Stimulated activated CD4-positive, alpha-beta T cell treated with anti-CD3 and anti-CD28 coated beads, TNF-alpha, amount 100 ng/mL, for 1 hour (primary cell): ENCODE data around the gene EYS.
"Not testable (repeated sequence)": the region's sequence is repeated elsewhere in the genome, so short reads cannot be mapped to it uniquely, and the experiment has no call there.

ENCODE experiments used
- DNase-seq, 3 donors: peaks; one replicate each; pipeline ENCODE4 v3.0.0-alpha.2; 2020; ENCODE audit warnings: low read depth in 3 of 3, low spot score in 1 of 3

EYS gene

DNA sequence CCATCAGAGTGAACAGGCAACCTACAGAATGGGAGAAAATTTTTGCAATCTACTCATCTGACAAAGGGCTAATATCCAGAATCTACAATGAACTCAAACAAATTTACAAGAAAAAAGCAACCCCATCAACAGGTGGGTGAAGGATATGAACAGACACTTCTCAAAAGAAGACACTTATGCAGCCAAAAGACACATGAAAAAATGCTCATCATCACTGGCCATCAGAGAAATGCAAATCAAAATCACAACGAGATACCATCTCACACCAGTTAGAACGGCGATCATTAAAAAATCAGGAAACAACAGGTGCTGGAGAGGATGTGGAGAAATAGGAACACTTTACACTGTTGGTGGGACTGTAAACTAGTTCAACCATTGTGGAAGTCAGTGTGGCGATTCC is 1773.1 kb downstream of the EYS start:
- DNase-seq: not testable (repeated sequence)

DNA sequence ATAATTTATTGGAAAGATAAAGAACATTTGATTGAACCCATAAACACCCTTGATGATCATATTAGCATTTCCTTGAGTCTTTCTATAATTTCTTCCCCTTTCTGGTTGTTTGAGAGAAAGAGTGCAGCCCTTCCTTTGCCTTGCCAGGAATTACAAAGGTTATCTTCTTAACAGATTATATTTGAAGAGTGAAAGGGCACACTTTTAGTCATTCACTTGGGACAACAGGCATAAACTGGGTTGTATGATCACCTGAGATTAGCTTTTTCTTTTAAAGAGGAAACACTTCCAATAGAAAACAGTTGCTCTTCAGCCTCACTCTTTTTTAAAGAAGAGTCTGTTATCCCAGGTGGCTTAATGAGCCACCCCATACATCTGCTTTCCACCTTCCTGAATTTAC is 1776.2 kb downstream of the EYS start:
- no peak for DNase-seq

DNA sequence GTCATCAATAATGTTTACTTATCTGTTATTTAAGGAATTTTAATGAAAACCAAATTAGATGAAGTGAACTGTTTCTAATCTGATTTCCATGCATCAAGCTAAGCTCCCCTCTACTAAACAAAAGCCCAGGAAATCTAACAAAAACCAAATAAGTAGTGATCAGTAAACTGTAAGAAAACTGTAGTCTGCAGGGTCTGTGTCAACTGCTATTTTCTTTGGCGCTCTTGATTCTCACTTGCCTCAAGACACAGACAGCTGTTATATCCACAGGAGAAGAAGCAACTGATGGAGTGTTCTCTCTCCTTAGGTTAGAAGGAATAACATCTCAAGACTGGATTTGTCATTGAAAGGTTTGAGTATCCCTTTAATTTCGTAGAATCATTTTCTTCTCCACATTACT is 1777.9 kb downstream of the EYS start:
- DNase-seq: no peak

DNA sequence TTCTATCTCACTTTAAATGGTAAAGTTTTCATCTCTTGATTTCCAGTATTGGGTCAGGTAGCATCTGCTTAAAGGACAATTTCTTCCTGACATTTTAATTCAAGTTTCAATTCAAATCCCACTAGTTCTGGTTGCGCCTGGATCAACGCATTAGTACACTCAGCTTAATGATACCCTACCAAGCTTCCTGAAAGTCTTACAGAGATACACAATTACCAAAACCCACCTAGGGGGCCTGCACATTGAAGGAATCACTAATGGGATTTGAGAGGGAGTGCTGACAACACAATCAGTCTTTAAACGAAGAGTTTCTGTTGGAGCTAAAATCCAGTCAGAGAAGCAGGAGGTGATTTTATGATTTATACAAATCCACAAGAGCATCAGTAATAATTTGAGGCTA is 1778.4 kb downstream of the EYS start:
- no peak for DNase-seq

DNA sequence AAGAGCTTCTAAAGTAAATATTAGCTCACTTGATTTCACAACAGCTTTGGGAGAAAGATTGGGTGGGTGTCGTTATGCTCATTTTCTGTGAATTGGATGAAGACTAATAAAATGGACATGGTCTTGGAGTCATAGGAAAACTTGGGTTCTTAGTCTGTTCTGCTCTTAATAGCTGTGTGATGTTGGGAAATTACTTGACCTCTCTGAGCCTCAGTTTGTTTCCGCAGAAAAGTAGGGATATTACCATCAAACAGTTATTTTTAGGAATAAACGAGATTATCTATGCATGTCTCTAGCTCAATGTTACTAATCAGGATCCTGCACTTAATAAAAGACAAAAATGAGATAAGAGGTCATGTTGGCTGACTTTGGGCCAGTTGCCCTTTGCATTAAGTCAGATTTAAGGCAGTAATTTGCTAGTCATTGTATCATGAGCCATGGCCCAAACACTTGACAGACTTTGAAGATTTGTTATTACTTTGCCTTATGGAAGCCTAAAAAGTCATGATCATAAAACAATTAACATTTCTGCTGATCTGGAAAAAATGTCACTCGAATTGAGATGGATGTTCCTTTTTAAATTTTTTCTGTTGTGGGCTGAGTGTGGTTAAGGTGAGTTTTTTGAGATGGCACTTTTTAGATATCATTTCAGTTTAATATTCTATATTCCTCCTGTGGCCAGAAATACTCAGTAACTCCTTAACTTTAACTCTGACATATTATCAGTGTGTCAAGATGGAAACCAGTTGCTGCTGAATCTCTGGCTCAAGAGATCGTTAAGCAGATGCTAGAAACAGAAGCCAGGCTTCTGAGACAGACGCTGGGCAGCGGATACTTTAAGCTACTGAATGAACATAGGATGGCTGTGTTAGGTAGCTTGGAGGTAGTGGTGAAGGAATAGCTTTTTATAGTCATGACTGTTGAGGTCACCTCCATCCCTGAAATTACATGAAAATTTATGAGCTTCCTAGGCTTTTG is 1779.8 kb downstream of the EYS start:
- DNase-seq: no peak

DNA sequence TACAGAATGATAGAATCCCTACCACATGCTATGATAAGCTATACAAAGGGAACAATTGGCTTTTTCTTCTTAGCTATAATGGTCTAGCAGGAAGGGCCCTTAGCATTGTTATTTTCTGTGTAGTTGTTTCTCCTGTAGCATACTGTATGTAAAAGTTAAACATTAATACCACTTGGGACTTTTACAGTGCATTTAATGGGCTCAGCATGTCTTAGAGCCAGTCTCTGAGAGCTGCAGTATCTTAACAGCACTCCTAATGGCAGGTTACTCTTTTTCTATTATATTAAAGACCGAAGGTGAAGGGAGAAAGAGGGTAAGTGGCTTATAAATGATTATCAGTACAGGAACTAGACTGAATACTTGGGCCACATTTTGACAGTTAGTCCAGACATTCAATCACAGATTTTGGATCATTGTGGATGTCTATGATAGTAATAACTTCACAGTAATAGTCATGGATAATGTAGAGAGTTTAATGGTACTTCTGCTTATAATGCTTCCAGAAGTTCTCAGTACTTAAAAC is 1780.7 kb downstream of the EYS start:
- no peak for DNase-seq

DNA sequence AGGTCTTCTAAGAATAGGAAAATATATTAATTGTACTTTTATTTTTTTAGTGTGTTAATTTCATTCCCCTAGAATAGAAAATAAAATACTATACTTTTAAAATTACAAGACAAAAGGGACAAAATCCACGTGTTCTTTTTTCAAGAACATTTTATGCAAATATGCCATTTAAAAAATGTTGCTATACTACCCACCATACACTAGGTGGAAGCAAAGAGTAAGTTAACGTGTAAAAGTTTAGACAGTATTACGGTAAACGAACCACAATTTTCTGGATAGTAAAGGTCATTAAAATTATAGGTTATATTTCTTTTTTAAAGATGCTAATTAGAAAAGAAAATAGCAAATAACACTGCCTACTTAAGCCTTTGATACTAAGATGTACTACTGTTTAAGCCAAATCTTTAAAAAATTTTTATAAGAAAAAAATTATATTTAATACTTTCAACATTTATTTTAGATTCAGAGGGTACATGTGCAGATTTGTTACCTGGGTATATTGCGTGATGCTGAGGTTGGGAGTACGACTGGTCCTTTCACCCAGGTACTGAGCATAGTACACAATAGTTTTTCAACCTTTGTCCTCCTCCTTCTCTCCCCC is 1783.8 kb downstream of the EYS start:
- no peak for DNase-seq

DNA sequence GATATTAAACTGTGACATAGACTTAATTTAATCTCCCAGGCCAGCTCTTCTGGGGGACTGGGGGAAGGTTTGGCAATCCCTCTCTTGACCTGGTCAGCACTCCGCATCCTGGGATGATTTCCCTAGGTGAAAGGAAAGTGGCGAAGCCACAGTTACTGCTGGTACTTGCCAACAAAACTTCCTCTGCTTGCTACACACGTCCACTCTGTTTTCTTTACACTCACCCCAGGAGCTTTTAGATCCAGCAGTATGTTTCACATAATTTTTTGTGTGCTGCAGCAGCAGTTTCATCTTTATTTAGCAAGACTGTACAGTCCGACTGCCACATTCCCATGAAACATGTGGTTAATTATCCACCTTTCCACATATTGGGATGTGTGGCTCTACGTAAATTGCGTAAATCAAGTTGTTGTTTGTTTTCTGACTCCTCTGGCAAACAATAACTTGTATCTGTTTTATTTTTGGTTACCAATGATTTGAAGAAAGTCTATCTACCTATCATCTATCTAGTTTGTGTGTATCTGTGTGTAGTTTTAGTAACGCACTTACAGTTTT is 1787.4 kb downstream of the EYS start:
- no peak for DNase-seq

DNA sequence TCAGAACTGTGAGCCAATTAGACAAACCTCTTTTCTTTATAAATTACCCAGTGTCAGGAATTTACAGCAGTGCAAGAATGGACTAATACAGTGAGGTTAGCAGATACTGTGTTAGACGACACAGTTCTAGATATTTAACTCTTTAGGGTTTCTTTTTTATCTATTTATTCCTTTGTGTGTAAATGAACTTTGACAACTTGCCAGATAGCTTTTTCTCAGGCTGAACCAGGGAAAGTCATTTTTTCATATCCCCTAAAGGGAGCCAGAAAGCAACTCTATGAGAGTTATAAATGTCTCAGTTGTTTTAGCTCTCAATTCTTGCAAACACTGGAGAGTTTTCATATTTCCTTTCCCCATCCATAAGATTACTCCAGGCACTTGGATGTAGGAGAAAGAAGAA is 1794.1 kb downstream of the EYS start:
- DNase-seq: no peak

DNA sequence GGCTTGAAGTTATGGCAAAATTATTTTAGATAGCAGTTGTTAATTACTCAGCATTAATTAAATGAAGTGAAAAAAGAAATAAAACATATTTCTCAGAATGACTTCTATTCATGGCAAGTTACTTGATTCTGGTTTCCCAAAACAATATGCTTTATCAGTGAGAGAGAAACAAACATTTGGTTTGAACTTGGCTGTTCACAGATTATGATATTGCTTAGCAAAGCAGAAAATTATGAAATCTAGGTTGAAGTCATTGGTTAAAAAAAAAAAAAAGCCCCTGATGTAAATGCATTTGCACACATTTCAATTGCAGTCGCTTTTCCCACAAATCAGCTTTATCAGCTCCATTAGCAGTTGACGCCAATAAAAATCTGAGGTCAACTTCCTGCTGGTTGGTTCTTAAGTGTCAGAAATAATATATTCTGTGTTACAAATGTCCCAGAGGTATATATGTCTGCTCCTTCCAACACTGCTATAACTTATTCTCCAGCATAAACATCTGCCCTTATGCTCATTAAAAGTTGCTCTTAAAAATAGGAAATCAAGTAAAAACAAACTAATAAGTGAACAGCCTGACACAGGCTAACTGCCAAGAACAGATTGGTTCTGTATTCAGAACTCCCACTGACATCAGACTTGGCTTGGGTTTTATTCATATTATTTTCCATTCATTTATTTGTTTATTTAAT is 1796.0 kb downstream of the EYS start:
- no peak for DNase-seq

DNA sequence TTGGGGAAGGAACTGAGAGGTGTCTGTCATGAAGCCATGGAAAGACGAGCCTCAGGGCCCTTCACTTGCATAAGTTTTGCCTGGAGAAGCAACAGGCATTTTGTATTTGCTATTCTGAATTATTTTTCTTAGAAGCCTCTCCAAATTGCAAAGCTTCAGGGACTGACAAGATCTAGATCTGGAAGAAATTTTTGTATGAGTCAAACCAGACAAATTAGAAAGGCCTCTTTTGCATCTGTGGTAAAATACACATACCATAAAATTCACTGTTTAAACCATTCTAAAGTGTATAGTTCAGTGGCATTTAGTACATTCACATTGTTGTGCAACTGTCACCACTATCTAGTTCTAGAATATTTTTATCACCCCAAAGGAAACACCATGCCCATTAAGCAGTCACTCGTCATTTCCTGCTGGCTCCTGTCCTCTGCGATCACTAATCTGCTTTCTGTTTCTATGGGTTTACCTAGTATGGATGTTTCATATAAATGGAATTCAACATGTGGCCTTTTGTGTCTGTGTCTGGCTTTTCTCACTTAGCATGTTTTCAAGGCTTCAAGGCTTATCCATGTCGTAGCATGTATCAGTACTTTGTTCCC is 1802.3 kb downstream of the EYS start:
- DNase-seq: no peak

DNA sequence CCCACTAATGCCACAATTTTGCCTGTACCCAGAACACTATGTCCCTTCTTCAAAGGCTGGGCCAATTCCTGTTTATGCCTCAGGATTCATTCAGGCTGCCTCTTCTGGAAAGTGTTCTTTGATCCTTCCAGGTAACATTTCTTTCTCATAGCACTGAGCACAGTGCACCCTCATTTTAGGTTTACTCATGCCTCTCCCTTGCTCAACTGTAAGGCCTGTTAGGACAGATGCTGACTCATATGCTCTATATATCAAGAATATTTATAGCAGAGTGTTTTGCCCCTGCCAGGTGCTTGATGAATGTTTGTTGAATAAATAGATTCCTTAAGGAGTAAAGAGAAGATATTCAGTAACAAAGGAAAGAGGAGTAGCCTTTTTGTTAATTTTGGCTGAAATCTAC is 1807.5 kb downstream of the EYS start:
- DNase-seq: no peak

DNA sequence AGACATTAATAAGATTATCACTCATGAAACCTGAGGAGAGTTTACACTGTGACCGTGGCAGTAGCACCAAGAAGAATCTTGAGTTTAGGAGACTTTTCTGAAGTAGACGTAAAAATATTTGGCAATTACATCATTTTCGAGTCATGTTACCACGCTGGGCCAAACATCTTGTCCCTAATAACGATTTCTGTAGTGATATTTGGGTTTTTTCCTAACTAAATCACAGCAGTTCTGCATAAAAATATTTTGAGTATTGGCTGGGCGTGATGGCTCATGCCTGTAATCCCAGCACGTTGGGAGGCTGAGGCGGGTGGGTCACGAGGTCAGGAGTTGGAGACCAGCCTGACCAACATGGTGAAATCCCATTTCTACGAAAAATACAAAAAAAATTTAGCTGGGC is 1809.1 kb downstream of the EYS start:
- DNase-seq: no peak

DNA sequence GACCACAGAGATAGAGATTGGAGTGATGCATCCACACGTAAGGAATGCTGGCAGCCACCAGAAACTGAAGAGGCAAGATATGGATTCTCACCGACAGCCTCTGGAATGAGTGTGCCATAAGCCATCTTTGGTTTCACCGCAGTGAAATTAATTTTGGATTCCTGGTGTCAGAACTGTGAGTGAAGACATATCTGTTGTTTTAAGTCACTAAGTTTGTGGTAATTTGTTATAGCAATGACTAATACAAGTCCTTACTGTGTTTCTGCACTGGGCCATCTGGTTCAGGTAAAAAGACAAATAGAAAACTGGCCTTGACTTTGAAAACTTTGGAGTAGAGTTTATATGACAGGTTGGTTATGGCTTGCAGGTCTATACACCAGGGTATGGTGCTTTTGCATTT is 1809.6 kb downstream of the EYS start:
- no peak for DNase-seq

DNA sequence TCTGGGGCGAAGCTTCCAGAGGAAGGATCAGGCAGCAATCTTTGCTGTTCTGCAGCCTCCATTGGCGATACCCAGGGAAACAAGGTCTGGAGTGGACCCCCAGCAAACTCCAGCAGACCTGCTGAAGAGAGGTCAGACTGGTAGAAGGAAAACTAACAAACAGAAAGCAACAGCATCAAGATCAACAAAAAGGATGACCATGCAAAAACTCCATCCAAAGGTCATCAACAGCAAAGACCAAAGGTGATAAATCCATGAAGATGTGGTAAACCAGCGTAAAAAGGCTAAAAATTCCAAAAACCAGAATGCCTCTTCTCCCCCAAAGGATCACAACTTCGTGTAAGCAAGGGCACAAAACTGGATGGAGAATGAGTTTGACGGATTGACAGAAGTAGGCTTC is 1818.6 kb downstream of the EYS start:
- DNase-seq: no peak

DNA sequence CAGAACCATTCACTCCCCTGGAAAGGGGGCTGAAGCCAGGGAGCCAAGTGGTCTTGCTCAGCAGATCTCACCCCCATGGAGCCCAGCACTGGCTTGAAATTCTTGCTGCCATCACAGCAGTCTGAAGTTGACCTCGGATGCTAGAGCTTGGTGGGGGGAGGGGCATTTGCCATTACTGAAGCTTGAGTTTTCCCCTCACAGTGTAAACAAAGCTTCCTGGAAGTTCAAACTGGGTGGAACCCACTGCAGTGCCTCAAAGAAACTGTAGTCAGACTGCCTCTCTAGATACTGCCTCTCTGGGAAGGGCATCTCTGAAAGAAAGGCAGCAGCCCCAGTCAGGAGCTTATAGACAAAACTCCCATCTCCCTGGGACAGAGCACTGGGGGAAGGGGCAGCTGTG is 1819.2 kb downstream of the EYS start:
- not testable (repeated sequence) for DNase-seq

DNA sequence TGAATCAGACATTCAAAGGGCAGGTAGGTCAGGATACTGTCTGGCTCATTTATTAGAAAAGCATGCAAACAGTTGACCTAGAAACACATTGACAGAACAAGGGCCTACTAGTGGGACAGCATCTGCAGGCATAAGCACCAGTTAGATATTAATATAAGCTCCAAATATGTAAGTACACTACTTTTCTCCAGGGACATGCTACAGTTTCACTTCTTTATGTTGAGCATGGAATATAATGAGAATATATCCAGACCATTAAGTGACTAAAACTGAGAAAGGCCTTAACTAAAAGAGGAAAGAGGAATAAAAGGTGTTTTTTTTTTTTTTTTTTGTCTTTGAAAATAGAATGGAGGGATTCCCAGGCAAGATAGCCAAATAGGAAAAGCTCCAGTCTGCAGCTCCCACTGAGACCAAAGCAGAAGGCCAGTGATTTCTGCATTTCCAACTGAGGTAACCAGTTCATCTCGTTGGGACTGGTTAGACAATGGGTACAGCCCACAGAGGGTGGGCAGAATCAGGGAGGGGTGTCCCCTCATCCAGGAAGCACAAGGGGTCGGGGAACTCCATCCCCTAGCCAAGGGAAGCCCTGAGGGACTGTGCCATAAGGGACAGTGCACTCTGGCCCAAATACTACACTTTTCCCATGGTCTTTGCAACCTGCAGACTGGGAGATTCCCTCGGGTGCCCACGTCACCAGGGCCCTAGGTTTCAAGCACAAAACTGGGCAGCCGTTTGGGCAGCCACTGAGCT is 1819.8 kb downstream of the EYS start:
- DNase-seq: no peak

DNA sequence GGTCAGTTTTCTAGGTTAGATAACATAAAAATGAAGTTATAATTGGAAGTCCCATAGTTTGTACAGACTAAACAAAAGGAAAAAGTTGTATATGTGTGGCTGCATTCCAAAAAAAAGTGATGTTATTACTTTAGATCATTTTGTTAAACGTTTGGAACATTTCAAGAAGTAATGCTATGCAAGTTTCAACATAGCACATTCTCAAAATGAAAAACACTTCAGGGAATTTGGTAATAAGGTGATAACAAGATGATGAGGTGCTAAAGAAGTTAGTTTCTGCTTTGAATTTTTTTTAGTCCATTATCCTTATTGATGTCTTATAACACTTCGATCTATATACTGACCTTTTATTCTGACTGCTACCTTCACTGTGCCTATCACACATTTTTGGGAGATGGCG is 1820.7 kb downstream of the EYS start:
- no peak for DNase-seq

DNA sequence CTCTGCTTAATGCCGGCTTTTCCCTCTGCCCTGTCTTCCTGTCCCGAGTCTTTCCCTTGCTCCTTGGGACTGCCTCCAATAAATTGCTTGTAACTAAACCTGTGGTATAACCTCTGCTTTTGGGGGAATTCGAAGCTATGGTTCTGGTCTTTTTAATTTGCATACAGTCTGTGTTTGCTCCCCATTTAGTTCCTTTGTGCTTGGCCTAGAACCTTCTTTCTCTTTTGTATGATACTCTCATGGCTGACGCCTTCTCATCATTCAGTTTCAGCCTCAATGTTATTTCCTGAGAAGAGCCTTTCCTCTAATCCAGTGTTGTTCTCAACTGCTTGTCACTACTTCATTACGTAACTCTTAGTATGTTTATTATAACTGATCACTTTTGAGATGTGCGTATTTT is 1823.4 kb downstream of the EYS start:
- no peak for DNase-seq

DNA sequence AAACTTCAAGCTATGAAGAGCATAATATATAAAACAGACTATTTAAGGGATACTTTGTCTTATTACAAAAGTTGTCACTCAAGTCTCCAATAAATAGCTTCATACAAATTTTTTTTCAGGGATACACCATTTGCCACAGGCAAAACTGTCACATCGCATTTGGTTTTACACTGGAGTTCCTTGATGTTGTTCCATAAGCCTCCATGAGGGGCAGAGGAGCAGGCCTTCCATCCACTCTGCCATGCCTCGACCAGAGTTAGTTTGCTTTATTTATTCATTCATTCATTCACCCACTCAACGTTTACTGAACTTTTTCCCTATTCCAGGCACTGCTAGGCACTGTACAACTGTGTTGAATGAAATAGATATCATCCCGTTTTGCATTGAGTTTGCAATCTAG is 1824.8 kb downstream of the EYS start:
- no peak for DNase-seq
